GOT3 (cell line): ENCODE data around the gene KRT82.
"Not testable (repeated sequence)": the region's sequence is repeated elsewhere in the genome, so short reads cannot be mapped to it uniquely, and the experiment has no call there.

Experiments used
- DNase-seq: peaks from one replicate; lab custom pipeline; 2025; ENCODE audit warnings: mixed read lengths; lab: John Stamatoyannopoulos, UW

The KRT82 gene

DNA sequence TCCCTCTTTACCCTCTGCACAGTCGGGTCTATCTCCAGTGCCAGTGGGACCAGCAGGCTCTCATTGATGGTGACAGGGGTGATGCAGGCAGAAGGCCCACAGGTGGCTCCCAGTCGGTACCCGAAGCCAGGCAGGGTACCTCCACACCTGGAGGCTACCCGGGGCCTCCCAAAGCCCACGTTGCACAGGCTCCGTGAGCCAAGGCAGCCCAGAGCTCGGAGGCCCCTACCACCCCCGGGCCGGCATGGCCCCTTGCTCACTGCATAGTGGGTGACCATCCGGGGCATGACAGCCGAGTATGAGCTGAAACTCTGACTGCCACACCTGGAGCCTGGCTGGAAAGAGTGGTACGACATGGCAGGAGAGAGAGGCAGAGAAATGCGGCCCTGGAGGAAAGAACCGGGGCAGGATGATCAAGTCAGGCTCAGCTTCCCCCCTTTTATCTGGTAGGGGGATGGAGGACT is at the start of gene KRT82:
Gene KRT82 (minus strand): TSS at position 414 of the 464 bp plus-strand sequence. CDS start 58 bp downstream, at position 356.
- no peak for DNase-seq

DNA sequence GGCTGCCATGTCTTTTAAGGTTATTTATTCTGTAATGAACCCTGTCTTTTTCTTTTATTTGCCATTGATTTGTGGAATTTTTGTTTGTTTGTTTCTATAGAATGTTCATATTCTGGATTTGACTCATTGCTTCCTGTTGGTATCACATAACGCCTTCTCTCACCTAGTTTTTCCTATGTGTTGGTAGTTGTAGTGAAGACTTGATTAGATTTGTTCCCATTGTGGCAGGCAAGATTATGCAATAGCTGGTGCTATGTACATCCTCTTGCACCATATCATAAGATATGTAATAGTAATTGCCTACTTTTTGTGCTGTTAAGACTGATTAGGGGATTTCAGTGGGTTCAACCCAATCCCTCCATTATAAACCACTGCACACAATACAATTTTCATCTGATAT is 49.7 kb upstream of the KRT82 start:
- DNase-seq, result no peak

DNA sequence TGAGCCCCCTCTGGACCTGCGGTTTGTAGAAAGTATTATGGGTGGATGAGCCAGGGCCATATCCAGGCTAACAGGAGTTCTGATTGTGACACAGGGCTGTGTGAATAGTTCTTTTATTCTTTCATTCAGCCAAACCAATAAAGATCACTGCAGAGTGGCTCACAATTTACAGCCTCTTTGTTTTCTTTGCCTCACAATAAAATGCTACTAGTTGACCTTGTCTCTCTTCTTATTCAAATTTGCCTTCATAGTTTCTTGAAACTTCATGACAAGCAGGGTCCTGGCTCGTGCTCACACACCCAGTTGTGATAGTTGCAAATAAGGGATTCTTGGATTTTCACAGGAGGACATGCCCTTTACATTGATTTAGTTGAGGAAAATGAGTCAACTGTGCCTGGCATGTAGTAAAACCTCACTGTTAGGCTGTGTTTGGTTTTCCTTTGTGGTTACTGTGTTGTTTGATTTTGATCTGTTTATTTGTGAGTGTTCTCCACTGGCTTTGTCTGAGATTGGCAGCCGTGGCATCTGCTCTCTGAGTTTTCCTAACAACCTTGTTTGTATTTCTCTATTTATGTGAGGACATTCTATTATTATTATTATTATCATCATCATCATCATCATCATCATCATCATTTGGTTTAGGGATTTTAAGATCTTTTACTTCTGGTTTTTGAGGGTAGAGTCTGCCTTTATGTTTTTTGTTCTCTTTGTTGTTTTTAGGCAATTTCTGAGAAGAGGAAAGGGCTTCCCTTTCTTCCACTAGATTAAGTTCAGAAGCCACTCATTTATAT is 48.5 kb upstream of the KRT82 start:
- DNase-seq, result no peak

DNA sequence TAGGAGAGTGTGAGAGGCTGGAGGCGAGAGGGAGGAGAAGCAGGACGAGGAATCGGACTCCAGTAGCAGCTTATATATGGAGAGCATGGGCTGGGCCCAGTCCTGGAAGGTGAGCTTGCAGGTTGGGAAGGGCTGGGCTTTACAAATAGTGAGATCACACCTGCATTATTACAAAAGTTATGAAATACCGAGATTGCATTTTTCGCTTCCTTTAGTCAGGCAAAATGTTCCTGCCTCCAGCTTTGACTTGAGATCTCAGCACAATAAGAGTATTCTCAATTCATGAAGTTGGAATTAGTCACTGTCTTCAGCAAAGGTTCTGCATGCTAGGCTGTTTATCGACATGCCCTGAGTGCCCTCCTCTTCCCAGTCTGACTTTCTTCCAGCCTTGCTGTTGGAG is 46.0 kb upstream of the KRT82 start, which contains the start of gene KRT6B:
Gene KRT6B (minus strand): TSS at position 46 of the 400 bp plus-strand sequence. CDS start 68 bp downstream, outside the sequence.
- DNase-seq, result no peak

DNA sequence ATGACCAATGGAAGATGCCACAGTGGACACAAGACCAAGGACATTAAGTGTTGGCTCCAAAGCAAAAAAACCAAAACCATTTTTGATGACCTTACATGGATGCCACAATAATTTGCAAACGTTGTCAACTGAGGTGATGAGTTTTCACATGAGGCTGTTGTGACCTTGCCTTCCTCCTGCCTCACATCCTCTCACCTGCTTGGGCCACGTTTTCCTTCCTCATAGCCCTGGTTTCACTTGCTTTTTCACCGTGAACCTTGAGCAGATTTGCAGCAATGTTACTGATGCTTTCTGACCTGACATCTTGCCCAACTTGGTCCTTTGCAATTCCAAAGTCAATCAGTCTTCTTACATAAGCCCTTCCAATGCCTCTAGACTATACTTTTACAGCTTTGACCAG is 42.1 kb upstream of the KRT82 start:
- DNase-seq, result no peak

DNA sequence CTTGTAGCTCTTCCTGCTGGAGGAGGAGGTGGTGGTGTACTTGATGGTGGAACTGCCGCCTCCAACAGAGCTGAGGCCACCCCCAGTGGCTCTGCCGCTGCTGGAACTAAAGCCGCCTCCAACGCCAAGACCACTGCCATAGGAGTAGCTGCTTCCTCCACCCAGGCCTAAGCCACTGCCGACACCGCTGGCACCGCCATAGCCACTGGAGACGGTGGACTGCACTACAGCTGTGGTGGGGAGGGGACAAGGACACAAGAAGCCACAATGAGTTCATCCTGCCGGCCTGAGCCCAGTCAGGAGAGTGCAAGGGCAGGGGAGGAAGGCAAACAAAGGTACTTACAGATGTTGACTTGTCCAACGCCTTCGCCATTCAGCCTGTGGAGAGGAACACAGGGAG is 41.1 kb upstream of the KRT82 start:
- DNase-seq, result not testable (repeated sequence)

DNA sequence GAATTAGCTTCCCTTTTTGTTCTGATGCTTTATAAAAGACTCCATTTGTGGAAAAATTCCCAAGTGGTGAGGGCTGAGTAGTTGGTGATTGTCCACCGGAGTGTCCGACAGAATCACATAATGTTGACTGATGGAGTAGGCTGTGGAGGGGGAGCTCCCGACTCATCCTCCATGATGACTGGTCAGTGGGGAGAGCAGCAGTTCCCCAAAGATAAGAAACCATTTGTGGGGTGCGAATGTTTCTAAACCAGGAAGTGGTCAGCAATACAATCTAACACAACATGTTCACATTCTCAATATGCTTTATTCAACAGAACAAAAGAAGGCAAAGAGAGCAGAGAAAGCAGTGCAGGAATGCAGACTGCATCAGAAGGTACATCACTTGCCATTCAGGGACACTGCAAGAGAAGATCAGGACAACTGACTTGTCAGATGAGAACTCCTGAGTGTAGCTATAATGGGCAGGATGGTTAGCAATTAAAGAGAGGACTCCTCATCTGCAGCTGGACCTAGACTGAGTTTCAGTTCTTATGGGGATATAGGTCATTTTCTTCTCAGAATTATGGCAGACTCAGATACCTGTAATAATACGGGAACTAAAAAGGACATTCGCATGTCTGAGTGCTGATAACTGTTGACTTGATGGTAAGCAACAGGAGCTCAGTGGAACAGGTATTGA is 40.4 kb upstream of the KRT82 start:
- DNase-seq, result no peak

DNA sequence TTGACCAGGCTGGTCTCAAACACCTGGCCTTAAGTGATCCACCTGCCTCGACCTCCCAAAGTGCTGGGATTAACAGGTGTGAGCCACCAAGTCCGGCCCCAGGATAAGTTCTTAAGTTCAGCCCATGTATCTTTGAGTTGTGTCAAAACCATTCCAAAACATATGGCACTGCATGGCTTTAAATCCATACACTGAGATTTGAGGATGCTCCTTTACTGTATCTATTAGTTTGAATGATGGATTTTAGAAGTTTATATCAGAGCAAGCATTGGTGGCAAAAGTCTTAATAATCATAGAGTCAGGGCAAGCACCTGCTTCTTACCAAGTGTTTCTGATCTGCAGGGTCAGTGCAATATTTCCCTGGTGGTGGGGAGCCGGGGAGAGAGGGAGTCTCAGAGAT is 39.7 kb upstream of the KRT82 start:
- no peak for DNase-seq

DNA sequence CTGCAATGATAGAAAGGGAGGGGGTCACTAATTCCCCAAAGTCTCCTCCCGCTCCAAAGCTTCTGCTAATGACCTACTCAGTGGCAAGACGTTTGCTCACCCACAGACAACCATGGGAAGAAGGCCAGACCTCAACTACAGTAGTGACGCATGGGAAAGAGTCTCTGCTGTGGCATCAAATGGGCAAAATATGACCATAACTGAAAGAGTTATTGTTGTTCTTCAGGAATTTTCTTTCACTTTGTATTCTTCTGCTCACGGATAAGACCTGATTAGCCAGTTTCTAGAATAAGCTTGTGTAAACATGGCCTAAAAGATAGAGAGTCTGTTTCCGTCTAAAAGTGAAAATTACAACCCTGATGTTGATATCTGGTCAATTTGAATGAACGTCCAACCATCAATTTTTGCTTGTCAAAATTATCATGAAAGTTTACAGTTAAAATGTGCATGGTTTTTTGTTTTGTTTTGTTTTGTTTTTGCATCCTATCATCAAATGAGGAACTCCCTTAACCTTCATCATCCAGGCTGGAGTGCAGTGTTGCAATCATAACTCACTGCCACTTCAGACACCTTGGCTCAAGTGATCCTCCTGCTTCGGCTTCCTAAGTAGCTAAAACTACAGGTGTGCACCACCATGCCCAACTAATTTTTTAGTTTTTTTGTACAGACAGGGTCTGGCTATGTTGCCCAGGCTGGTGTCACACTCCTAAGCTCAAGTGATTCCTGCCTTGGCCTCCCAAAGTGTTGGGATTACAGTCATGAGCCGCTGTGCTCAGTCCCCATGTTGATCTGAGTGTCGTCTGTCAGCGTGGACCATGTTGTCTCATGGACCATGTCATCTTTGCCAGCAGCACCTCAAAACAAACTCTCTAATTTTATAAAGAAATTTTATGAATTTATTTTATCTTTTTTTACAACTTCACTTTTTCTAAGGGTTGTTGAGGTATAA is 38.8 kb upstream of the KRT82 start:
- DNase-seq, result no peak

DNA sequence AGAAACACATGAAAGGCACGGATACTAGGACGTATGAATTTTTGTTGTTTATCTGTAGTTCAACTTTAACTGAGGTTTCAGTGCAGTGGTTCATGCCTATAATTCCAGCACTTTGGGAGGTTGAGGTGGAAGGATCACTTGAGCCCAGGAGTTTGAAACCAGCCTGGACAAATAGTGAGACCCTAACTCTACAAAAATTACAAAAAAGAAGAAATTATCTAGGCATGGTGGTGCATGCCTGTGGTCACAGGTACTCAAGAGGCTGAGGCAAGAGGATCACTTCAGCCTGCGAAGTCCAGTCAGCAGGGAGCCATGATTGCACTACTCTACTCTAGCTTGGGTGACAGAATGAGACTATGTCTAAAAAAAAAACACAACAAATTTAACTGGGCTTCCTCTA is 37.8 kb upstream of the KRT82 start:
- DNase-seq, result no peak

DNA sequence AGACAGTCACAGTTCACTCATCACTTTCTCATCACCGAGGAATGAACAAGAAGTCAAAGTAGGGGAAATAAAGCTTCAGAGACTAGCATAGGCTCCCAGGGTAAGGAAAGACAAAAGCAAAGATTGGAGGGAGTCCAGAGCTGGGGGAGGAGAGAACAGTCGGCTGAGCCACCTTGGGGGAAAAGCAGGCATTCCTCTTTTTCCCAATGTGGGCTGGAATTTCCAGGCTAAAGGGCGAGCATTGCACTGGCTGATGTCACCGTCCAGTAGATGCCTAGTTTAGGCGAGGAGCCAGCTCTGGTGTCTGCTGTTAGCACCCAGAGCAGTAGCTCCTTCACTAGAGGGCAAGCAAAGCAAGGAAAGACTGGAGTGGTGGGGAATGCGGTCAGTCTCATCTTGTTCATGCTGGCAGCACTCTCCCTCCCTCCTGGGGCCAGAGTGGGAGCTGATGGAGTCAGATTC is 36.5 kb upstream of the KRT82 start:
- peak; percentile 63 for DNase-seq

DNA sequence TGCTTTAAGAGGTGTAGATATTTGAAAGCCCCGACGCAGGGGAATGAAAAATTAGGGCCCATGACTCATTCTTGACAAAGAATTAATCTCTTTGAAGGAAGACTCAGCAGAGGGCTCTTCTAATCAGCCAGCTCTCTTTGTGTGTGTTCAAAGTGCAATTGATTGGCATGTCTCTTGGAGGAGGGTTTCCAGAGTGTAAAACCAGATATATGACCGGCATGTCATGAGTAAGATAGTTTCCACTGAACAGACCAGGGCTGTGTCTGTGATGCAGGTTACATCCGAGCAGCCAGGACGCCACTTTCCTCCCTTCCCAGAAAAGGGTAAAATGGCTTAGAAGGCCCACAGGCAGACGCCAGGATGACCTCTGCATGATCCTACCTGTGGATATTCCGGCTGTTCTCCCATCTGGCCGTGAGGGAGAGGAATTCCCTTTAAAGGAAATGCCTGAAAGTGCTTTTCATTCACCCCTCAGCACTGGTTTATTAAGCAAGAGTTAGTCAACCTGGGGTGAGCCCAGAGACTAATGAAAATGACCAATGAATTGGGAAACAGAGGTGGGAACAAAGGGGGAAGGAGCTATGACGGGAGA is 35.3 kb upstream of the KRT82 start:
- no peak for DNase-seq

DNA sequence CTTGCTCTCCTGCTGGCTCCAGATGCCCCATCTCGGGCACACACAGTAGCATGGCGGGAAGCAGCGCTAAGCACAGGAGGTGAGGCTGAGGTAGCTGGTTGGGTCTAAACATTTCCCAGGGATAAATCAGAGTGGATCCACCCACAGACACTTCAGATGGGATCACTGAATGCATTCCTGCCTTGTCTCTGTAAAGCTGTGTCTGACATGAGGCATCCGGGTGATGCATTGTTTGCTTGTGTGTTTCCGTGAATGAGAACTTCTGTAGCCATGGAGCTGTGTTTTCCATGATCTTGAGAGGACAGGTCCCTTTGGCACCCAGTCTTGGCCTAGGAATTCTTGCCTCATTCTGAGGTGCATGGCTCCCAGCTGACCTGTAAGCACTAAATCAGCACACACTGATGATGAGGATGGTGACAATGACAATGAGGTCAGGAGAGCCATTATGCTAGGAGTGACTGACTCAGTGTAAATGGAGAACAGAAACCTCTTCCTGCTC is 34.7 kb upstream of the KRT82 start:
- DNase-seq, result no peak

DNA sequence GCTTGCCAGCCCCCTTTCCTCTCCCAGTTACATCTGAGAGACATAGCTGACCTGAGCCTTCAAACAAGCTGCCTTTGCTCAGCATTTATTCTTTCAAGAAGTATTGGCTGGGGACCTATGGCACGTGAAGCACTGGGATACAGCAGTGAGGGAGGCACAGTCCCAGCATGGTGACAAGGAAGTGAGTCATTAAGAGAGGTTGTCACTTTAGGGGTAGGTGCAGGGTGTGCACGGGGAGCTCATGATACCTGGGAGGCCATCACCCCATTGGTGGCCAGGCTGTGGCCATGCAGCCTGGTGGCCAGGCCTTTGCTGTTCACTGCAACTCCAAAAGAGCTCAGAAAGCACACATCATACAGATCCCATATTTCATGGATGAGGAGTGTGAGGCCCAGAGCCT is 33.7 kb upstream of the KRT82 start:
- DNase-seq, result no peak

DNA sequence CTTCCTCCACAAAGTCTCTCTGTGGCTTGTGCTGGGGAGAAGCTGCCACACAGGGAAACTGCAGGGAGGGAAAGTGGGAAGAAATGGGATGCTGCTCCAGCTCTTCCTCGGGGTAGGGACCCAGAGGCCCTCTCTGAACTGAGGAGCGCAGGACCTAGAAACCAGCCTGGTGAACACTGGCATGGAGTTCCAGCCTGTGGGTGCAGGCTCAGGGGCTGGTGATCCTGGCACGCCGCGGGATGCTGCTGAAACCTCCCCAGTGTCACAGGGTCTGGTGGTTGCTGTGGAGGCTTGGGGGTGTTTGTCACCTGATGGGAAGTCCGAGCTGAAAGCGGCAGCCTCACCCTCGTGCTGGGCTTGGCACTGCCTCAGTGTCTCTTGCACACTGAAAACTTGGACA is 33.3 kb upstream of the KRT82 start:
- DNase-seq, result no peak

DNA sequence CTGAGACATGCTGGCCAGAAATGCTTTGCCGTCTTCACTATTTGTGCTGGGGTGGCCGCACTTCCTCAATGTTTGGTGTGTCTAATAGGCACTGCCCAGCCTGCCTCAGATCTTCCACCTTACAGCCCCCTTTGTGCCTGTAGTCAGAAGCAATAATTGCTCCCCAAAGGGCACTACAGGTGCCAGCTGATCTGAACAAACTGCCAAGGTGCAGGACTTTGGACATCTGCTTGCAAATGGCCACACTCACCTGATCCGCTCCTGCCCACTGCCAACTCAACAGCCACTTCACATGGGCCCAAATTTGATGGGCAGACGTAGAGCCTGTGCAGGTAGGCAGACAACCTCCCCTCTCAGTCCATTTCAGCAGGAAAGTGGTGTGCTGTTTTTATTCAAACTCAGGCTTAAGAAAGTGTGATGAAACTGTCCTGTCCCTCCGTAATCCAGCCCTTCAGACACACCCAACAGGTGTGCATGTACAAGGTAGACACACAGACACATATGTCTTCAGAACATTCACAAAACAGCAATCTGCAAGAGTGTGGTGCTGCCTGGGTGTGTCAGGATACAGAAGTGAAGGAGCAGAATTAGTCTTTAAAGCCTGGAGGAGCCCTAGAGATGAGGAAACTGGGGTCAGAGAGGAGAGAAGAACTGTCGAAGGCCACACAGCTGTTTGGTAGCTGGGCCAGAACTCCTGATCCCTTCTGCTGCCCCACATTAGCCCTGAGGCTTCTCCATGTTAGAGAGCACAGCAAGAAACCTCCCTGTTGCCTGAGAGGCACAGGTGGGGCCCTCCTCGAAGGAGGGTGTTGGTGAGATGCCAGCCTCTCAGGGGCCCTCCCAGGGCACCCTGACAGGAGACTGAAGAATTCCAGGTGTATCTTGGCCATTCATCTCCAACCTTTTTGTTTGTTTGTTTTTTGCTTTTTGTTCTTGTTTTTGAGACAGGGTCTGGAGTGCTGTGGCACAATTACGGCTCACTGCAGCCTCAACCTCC is 32.5 kb upstream of the KRT82 start:
- DNase-seq, result no peak

DNA sequence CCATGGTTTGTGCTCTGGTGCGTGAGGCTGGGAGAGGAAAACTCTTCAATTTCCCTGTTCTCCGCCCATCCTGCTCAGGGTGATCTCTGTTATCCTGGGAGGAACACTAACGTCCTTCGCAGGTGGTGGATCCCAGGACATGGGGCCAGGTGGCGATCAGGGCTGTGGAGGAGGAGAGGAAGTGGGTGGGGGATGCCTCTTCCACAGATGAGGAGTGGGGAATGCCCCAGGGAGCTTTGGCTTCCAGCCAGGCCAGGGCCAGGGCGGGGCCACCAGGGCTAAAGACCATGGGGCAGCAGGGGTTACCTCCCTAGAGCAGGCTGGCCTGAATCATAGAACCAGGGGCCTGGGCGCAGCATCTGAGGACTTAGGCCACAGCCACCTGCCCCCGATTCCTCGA is 31.4 kb upstream of the KRT82 start:
- DNase-seq, result no peak

DNA sequence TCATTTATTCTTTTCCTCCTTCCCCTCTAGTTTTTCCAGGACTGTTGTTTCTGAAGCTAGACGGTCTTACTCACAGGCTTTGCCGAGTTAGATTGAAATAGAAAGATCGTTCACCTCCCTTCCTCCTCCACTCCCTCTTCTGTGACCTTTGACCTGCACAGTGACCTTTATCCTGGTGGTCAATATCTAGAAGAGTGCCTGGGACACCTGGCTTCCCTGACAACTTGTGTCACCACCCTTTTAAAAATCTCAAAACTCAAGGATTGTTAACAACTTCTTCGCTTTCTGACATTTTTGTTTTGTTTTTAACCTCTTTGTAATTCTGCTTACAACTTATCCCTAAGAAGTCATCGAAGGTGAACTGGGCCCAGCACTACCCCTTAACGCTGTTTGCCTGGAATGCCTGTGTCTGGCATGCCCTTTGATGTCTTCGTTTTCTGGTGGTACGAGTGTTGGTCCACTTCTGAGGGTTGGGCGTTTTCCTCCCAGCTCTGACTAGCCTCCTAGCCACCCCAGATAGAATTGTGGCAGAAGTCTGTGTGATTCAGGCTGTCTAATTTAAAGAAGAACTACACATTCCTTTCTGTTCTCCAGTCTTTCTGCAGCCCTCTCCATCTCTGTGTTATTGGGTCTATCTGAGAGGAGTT is 30.8 kb upstream of the KRT82 start:
- DNase-seq, result no peak

DNA sequence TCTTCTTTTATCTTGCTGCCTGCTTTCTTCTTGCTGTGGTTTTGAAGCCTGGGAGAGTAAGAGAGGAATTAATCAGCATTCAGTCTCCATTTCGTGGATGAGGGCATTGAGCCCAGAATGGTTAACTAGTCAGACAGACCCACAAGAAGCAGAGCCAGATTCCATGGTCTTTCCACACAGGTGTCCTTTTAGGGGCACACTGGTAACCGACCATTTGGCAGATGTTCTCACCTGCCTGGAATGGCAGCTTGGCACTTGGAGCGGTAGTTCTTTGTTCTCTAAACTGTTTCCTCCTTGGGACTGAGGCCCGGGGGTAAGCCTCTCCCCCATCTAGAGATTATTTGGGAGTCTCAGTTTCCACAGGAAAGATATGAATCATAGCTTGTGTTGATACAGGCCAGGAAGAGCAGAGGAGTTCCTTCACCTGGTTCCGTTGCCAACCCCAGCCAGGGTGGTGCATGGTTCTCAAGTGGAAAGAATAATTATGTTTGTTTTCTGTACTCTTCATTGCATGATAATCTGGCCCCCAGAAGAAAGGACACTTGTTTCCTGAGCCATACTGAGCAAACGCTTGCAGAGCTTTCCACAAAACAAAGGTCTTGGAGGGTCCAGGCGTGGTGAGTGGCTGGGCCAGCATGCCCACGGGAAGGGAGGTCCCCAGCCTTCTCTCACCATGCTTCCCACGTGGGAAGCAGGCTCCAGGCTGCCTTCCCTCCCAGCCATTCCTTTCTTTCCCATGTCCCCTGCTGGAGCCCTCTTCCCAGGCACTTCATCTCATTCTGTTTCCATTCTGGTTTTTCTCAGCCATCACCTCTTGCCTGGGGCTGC is 30.1 kb upstream of the KRT82 start:
- DNase-seq, result no peak
